Right lung (tissue), 5 donors: ENCODE measurements around the gene SLC37A1. TPM values are rescaled to one million over a fixed set of nuclear protein-coding genes. Genes with fewer than 3 reads are reported as not detected.

Experiments used
- DNase-seq, 2 donors: peaks; one replicate each; pipeline ENCODE4 v3.0.0-alpha.2; 2013
- polyA plus RNA-seq, 5 donors: library from polyadenylated mRNA; unstranded; fragments of 120-200 nt; gene quantifications; one replicate each; pipeline versions ENCODE4 v1.2.1 to v1.2.3, GENCODE V29; 2013; ENCODE audit warnings: inconsistent platforms in 1 of 5, low replicate concordance in 1 of 5; ENCODE audit not compliant: insufficient read length in 5 of 5, insufficient read depth in 1 of 5

Gene SLC37A1
- polyA plus RNA-seq, 5 donors, result 8.8 to 11.6 (median 9.8) TPM

DNA sequence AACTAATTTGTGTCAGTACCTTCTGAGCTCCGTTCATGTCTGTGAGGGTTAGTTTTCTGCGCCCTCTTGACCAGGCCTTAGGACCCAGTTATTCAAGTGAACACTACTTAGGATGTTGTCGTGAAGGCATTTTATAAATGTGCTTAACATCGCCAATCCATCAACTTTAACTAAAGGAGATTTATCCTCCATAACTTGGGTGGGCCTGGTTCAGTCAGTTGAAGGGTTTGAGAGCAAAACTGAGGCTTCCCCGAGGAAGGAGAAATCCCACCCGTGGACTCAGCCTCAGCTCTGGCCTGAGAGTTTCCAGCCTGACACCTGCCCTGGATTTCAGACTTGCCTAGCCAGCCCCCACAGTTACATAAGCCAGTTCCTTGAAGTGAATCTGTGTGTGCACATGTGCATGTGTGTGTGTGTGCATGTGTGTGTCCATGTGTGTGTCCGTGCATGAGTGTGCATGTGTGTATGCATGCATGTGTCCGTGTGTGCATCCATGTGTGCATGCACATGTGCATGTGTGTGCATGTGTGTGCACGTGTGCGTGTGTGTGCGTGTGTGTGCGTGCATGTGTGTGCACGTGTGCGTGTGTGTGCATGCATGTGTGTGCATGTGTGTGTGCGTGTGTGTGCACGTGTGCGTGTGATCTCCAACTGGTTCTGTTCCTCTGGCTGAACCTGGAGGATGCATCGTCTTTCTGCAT is 77.7 kb downstream of the SLC37A1 start:
- no peak for DNase-seq

DNA sequence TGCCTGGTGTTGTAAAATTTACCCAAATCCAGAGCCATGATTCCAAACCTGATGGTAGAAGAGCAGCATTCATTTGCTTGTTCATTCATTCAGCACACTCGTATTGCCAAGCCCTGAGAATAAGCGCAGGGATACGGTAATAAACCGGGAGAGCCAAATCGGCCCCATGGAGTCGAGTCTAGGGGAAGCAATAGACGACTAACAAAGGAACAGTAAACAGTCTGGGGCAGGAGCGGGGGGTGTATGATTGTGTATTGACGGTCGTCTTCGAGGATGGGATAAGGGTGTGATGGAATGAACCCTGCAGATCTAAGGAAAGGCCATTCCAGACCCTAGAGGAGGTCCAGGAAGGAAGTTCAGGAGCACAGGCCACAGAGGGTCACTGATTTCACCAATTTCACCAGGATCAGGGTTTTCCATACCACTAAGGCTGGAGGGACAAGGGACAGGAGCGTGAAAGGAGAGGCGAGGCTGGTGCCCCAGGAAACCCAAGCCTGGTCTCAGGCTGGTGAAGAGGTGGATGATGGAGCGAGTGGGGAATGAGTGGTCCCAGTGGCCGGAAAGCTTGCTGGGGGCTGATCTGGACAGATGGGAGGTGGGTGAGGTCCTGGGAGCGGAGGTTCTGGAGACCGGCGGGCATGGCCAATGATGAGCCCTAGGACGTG is 78.6 kb downstream of the SLC37A1 start:
- DNase-seq, result no peak

GRCh38 chr21:42593007-42593814 is 79.6 kb downstream of the SLC37A1 start:
- peak; percentile 60 to 66 for DNase-seq

- DNase-seq, result no peak
Measured at GRCh38 chr21:42594616-42595282, 81.1 kb downstream of the SLC37A1 start.

DNA sequence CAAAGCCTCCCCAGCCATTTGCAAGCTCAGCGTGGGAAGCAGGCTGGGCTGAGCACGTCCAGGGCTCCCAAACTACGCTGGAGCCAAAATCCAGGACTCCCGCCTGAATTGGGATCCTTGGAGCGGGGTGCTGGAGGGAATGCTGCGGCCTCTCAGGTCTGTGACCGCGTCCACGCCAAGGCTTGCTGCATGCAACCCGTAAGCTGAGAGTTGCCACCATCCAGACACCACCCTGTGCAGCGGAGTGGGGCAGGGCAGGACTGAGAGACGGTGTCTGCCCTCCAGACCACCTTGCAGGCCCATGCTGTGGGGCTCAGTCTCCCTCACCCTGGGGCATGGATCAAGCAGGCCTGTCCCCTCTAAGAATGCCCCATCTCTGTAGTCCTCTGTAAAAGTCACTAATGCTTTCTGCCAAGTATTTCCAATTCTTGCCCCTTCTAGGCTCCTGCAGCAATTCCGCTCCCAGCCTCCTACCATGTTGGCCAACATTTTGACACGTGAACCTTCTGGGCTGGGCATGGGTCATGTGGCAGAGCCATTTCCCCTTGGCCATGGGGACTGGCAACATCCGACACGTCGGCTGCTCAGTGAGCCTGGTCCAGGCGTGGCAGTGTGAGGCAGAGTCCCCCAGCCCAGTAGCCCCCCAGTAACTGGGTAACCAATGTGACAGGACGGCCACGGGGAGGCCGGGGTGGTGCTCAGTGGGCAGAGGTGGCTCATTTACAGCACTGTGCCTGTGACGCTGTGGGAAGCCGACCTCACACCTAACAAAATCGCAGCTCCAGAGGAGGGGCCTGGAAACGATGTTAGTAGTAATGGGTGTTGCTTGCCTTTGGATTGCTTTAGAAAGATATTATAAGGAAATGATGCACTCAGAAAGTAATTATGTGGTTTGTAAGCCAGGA is 81.9 kb downstream of the SLC37A1 start:
- no peak for DNase-seq

DNA sequence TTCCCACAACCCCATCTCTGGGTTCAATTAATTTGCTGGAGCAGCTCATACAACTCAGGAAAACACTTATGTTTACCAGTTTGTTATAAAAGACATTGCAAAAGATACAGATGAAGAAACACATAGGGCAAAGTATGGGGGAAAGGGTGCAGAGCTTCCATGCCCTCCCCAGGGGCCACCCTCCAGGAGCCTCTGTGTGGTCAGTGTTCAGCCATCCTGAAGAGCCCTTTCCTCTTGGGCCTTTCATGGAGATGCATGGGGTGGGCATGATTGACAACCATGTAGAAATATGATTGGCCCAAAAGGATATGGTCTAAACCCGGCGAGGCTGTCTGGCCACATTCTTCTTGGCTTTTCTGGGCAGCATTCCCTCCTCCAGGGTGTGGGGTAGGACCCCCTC is 83.0 kb downstream of the SLC37A1 start:
- no peak for DNase-seq

- DNase-seq, result no peak
Measured at GRCh38 chr21:42597487-42598158, 84.0 kb downstream of the SLC37A1 start.

GRCh38 chr21:42598159-42598735 is 84.6 kb downstream of the SLC37A1 start:
- no peak for DNase-seq

DNA sequence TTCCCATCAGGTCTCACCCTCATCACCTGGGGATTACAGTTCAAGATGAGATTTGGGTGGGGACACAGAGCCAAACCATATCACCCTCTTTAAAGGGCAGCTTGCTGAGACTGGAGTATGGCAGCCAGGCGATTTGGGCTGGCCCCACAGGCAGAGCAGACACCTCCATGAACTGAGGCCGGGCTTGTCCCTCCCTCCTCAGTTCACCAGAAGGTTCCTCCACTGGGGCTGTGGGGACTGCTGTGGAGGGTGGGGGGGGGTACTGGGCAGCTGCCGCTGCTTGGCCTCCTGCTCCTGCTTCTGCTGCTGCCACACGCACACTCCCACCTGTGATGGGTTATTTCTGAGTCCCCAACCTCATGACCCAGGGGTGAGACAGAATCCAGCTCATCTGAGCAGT is 85.8 kb downstream of the SLC37A1 start:
- DNase-seq, result no peak

DNA sequence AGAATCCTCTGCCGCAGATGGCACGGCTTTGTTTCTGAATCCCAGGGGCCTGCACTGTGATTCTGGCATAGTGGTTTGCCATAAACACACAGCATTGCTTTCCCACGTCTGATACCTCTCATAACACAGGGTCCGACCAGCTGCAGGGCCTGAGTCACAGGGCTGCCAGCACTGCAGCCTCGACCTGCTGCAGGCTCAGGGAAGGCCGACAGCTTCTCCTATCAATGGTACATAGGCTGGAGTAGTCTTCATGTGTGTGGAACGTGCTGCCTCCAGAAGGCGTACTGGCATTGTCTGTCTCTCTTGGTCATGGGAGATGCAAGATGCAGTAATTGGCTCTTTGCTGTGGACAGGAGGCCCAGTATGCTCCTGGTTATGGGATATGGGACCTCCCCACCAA is 86.3 kb downstream of the SLC37A1 start:
- DNase-seq, result no peak

GRCh38 chr21:42601656-42602055 is 88.0 kb downstream of the SLC37A1 start:
- DNase-seq, result no peak

DNA sequence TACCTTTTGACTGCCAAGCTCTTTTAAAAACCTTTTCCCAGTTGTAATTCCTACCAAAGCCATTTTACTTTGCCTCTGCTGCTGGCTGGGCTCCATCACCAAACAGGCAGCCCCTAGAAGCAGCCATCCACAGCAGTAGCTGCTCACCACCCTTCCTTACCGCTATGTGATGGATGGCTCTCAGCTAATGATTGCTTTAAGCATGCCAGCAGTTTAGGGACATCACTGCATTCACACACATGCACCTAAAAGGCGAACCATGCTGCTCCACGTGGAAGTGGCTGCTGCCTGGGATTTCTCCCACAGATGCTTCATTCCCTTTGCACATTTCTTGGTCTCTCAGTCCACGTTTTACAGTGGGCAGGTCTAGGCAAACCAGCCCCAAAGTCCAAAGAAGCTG is 93.5 kb downstream of the SLC37A1 start:
- DNase-seq, result no peak

DNA sequence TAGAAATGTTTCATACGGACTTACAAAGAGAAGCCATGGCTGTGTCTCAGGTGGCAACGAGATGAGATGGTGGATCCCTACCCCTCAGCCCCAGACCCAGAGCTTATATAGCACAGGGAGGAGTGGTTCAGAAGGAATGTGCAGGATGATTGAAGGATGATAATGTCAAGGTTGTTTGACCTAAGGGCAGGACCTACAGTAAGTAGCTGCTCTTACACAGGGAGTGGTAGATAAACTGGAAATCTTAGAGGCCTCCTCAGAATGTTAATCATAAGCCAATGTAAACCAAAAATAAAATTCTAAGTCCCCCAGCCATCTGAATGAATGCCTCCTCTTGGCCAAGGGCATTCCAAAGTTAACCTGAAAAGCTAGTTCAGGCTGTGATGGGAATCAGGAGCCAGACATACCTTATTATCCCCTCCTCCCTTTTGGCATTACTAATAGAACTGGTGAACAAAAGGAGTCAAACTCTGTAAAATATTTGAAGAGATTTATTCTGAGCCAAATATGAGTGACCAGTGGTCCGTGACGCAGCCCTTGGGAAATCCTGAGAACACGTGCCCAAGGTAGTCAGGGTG is 94.0 kb downstream of the SLC37A1 start:
- peak in 1 of 2 donors; percentile 21 for DNase-seq

GRCh38 chr21:42608446-42608845 is 94.8 kb downstream of the SLC37A1 start:
- no peak for DNase-seq

DNA sequence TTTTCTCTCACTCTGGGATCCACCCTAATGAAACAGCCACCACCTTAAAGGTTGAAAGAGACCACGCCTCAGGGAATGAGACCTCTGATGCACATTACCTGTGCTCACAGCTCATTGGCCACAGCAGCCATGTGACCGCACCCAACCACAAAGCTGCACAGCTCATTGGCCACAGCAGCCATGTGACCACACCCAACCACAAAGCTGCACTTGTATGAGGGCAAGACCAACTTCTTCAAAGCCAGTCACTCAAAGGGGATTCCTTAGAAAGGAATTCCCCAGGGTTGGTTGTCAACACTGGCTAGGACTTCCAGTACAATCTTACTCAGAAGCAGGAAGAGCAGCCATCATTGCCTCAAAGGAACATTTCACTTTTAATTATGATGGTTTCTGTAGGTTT is 96.2 kb downstream of the SLC37A1 start:
- no peak for DNase-seq

GRCh38 chr21:42611852-42612251 is 98.2 kb downstream of the SLC37A1 start:
- DNase-seq, result no peak

GRCh38 chr21:42612390-42612789 is 98.7 kb downstream of the SLC37A1 start:
- DNase-seq, result no peak

DNA sequence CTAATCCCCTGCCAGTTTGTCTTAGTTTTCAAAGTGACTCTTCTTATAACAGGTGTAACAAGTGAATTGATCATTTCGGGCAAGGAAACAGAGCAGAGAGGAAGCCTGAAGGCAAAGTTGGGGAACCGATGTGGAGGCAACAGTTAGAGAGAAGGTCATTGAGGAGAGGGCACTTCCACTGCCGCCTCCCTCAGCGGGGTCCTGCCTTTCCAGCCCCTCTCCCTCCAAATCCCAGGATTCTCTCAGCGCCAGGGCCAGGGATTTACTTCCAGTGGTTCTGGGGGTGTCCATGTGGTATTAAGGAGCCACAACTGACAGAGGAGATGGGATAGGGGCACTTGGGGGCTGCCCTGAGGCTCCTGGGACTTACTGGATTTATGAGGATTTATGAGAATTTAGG is 100.1 kb downstream of the SLC37A1 start:
- no peak for DNase-seq

DNA sequence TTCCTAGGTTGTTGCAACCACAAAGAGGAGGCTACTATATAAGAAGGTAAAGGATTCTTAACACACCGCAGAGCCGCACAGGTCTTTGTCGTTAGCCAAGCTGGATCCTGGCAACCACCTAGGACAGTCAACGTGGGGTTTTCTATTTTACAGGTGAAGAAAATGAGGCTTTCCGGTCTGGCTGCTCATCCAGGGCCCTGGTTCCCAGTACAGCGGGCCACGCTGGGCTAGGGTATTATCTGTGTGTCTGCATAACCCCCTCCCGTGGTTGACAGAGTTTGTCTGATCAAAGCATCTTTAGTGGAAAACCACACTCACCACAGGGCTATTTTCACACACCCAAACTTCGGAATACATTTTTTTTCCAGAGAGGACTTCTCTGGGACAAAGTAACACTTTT is 100.7 kb downstream of the SLC37A1 start:
- no peak for DNase-seq
